ENCODE results near the gene NFIA.

The NFIA gene

GRCh38 chr1:61323681-61324328, 241.4 kb downstream of the NFIA start:
- H2AFZ ChIP-seq = no peak overlapping the region
- H3K9ac ChIP-seq = no peak overlapping the region
- TF ChIP-seq CTCF (IDR thresholded peaks at IDR 0.05) = no peak
- no peaks in the 10 kb centered on the region for H3K27me3 ChIP-seq (ENCODE audit: control insufficient read depth, insufficient read depth, low read length)
- H3K79me2 ChIP-seq = peaks cover 3% of the 10 kb centered on the region
- H3K4me1 ChIP-seq = peaks cover 11% of the 10 kb centered on the region
- no peaks in the 10 kb centered on the region for H3K36me3 ChIP-seq (ENCODE audit: control insufficient read depth, insufficient read depth, low read length)
- H3K27ac ChIP-seq = peak overlapping the region; percentile 15
- H3K4me3 ChIP-seq (ENCODE audit: low read depth, low read length) = no peak overlapping the region
- H3K4me2 ChIP-seq (ENCODE audit: low read length) = no peak overlapping the region
- H3K9me3 ChIP-seq (ENCODE audit: control insufficient read depth, low read length) = no peaks in the 10 kb centered on the region

- H3K4me3 ChIP-seq (ENCODE audit: low read depth, low read length) = no peak overlapping the region
- no peak for TF ChIP-seq CTCF (IDR thresholded peaks at IDR 0.05)
- no peaks in the 10 kb centered on the region for H3K9me3 ChIP-seq (ENCODE audit: control insufficient read depth, low read length)
- H3K4me2 ChIP-seq (ENCODE audit: low read length) = no peak overlapping the region
- H3K27me3 ChIP-seq (ENCODE audit: control insufficient read depth, insufficient read depth, low read length) = no peaks in the 10 kb centered on the region
- H3K9ac ChIP-seq = no peak overlapping the region
- no peak overlapping the region for H2AFZ ChIP-seq
- H3K27ac ChIP-seq = no peak overlapping the region
- H3K79me2 ChIP-seq = peaks cover 3% of the 10 kb centered on the region
- H3K36me3 ChIP-seq (ENCODE audit: control insufficient read depth, insufficient read depth, low read length) = no peaks in the 10 kb centered on the region
- H3K4me1 ChIP-seq = peaks cover 4% of the 10 kb centered on the region
Observed at GRCh38 chr1:61326713-61327112, 244.4 kb downstream of the NFIA start.

GRCh38 chr1:61327436-61327835, 245.1 kb downstream of the NFIA start:
- Histone ChIP-seq H3K27me3 (ENCODE audit: control insufficient read depth, insufficient read depth, low read length) (no peaks in the 10 kb centered on the region), H3K9ac (no peak overlapping the region), H3K27ac (no peak overlapping the region), H3K9me3 (ENCODE audit: control insufficient read depth, low read length) (no peaks in the 10 kb centered on the region), H3K4me2 (ENCODE audit: low read length) (no peak overlapping the region), H3K79me2 (peaks cover 3% of the 10 kb centered on the region), H3K4me1 (peaks cover 4% of the 10 kb centered on the region), H3K4me3 (ENCODE audit: low read depth, low read length) (no peak overlapping the region), H3K36me3 (ENCODE audit: control insufficient read depth, insufficient read depth, low read length) (no peaks in the 10 kb centered on the region), H2AFZ (no peak overlapping the region)
- TF ChIP-seq CTCF (IDR thresholded peaks at IDR 0.05) = no peak

- Histone ChIP-seq H3K27me3 (ENCODE audit: control insufficient read depth, insufficient read depth, low read length) (no peaks in the 10 kb centered on the region), H3K4me3 (ENCODE audit: low read depth, low read length) (no peak overlapping the region), H3K4me2 (ENCODE audit: low read length) (no peak overlapping the region), H3K4me1 (peaks cover 4% of the 10 kb centered on the region), H2AFZ (no peak overlapping the region), H3K36me3 (ENCODE audit: control insufficient read depth, insufficient read depth, low read length) (no peaks in the 10 kb centered on the region), H3K9me3 (ENCODE audit: control insufficient read depth, low read length) (no peaks in the 10 kb centered on the region), H3K27ac (no peak overlapping the region), H3K79me2 (peaks cover 3% of the 10 kb centered on the region), H3K9ac (no peak overlapping the region)
- TF ChIP-seq CTCF (IDR thresholded peaks at IDR 0.05) = no peak
Observed at GRCh38 chr1:61329556-61329955, 247.2 kb downstream of the NFIA start.

GRCh38 chr1:61330018-61330417, 247.7 kb downstream of the NFIA start:
- Histone ChIP-seq H3K79me2 (peaks cover 3% of the 10 kb centered on the region), H3K4me2 (ENCODE audit: low read length) (no peak overlapping the region), H3K27me3 (ENCODE audit: control insufficient read depth, insufficient read depth, low read length) (no peaks in the 10 kb centered on the region), H3K36me3 (ENCODE audit: control insufficient read depth, insufficient read depth, low read length) (no peaks in the 10 kb centered on the region), H3K4me1 (peaks cover 1% of the 10 kb centered on the region), H3K9me3 (ENCODE audit: control insufficient read depth, low read length) (no peaks in the 10 kb centered on the region), H3K4me3 (ENCODE audit: low read depth, low read length) (no peak overlapping the region), H3K27ac (no peak overlapping the region), H2AFZ (no peak overlapping the region), H3K9ac (no peak overlapping the region)
- TF ChIP-seq CTCF (IDR thresholded peaks at IDR 0.05) = no peak

Data from parathyroid adenoma (tissue), 2 donors.